HG03175 (cell line): ENCODE data around the gene TACR2.

Source experiments
- ATAC-seq: cut with Tn5 transposase; IDR thresholded peaks from one replicate; pipeline ENCODE4 v1.9.1; 2021; ENCODE audit warnings: mild to moderate bottlenecking, moderate library complexity; ENCODE audit not compliant: unreplicated experiment

TACR2 gene

GRCh38 chr10:69416695-69417094 is at the start of gene TACR2:
Gene TACR2, minus strand, starts transcription at chr10:69416918. Its CDS starts 595 bp downstream, at chr10:69416323.
- no peak for ATAC-seq

GRCh38 chr10:69466158-69466490 is 49.4 kb upstream of the TACR2 start:
- ATAC-seq = no peak

- ATAC-seq = no peak
These were observed 48.9 kb upstream of the TACR2 start for GRCh38 chr10:69465457-69466157.

GRCh38 chr10:69464801-69465401 is 48.2 kb upstream of the TACR2 start:
- no peak for ATAC-seq

GRCh38 chr10:69464401-69464800 is 47.7 kb upstream of the TACR2 start:
- no peak for ATAC-seq

GRCh38 chr10:69463886-69464285 is 47.2 kb upstream of the TACR2 start:
- no peak for ATAC-seq

- no peak for ATAC-seq
These were observed 44.7 kb upstream of the TACR2 start for GRCh38 chr10:69461243-69462025.

GRCh38 chr10:69460576-69461242 is 44.0 kb upstream of the TACR2 start:
- ATAC-seq = no peak

- ATAC-seq = no peak
These were observed 43.3 kb upstream of the TACR2 start for GRCh38 chr10:69459893-69460575.

GRCh38 chr10:69459101-69459790 is 42.5 kb upstream of the TACR2 start:
- ATAC-seq = no peak

- ATAC-seq = no peak
These were observed 41.8 kb upstream of the TACR2 start for GRCh38 chr10:69458430-69459100.

- no peak for ATAC-seq
These were observed 41.1 kb upstream of the TACR2 start for GRCh38 chr10:69457771-69458237.

- ATAC-seq = no peak
These were observed 40.4 kb upstream of the TACR2 start for GRCh38 chr10:69456880-69457693.

- no peak for ATAC-seq
These were observed 38.5 kb upstream of the TACR2 start for GRCh38 chr10:69455006-69455763.

GRCh38 chr10:69453795-69454194 is 37.1 kb upstream of the TACR2 start:
- no peak for ATAC-seq

GRCh38 chr10:69452676-69453415 is 36.1 kb upstream of the TACR2 start:
- ATAC-seq = no peak

- peak; percentile 24 for ATAC-seq
These were observed 35.1 kb upstream of the TACR2 start for GRCh38 chr10:69451784-69452251.
